Right lobe of liver (tissue), 4 donors: ENCODE measurements around the gene ZAR1L.

Source experiments
- CTCF ChIP-seq, 4 donors: fragments of 200-600 bp in 3 of 4; fragments of 450-650 bp in 1 of 4; IDR thresholded peaks; one replicate each; pipeline versions ENCODE4 v1.5.1 to v1.8.0; 2016 to 2022; ENCODE audit warnings: antibody characterized with exemption in 4 of 4, mild to moderate bottlenecking in 2 of 4
- POLR2A ChIP-seq: fragments of 450-650 bp; IDR thresholded peaks from one replicate; pipeline ENCODE4 v1.6.1; 2017; ENCODE audit warnings: antibody characterized with exemption, mild to moderate bottlenecking
- donor health status: DM: no; HTN: no; CAD: no.
- donor health status: DM: no; HTN: no; CAD: no.
- donor health status: DM: no; HTN: yes; CAD: no.

GRCh38 chr13:32297206-32297605 lies 18.0 kb downstream of the ZAR1L start:
- TF ChIP-seq CTCF (IDR thresholded peaks at IDR 0.05) (no peak), POLR2A (no peak)
